Measurements from ENCODE around the gene MYLK2. TPM values are rescaled to one million over a fixed set of nuclear protein-coding genes. Genes with fewer than 3 reads are reported as not detected.

Gene MYLK2
- total and polyA plus RNA-seq, 2 donors (not counting 1 experiment from before 2014, with no cell fraction given) = under 0.01 TPM; not detected in 1

DNA sequence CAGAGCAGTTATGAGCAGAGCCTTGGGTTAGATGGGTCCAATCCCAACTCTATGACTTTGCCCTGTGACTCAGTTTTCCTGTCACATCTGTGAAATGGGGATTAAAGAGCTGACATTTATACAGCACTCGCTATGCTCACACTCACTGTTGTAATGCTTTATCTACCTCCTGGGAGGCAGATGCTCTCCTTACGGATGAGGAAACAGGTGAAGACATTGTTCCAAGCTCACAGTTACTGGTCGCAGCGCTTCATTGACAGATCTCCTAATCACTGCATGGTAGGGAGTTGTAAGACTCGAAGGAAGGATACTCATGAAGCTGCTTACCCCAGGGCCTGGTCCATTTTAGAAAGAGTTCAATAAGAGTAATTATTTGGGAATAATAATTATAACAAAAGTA is 2.9 kb upstream of the MYLK2 start:
- no peak overlapping the region for H3K4me2 ChIP-seq (ENCODE audit: extremely low read depth, insufficient read depth, low read length)
- no peaks in the 10 kb centered on the region for H3K9me3 ChIP-seq (ENCODE audit: control insufficient read depth, insufficient read depth, low read depth, low read length)
- H3K36me3 ChIP-seq (ENCODE audit: control insufficient read depth, insufficient read depth, low read length) = no peaks in the 10 kb centered on the region
- no peaks in the 10 kb centered on the region for H3K79me2 ChIP-seq (ENCODE audit: control insufficient read depth, insufficient read depth, low read length)
- no peak for TF ChIP-seq EZH2 (IDR thresholded peaks at IDR 0.05; ENCODE audit: low read length, missing control alignments)
- TF ChIP-seq, protein P1, sequence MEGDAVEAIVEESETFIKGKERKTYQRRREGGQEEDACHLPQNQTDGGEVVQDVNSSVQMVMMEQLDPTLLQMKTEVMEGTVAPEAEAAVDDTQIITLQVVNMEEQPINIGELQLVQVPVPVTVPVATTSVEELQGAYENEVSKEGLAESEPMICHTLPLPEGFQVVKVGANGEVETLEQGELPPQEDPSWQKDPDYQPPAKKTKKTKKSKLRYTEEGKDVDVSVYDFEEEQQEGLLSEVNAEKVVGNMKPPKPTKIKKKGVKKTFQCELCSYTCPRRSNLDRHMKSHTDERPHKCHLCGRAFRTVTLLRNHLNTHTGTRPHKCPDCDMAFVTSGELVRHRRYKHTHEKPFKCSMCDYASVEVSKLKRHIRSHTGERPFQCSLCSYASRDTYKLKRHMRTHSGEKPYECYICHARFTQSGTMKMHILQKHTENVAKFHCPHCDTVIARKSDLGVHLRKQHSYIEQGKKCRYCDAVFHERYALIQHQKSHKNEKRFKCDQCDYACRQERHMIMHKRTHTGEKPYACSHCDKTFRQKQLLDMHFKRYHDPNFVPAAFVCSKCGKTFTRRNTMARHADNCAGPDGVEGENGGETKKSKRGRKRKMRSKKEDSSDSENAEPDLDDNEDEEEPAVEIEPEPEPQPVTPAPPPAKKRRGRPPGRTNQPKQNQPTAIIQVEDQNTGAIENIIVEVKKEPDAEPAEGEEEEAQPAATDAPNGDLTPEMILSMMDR (conservative IDR thresholded peaks at IDR 0.05 in 1 of 2, IDR thresholded peaks at IDR 0.05 in 1 of 2; ENCODE audit: low read depth in 1 of 2, low read length in 2 of 2) = no peak
- no peaks in the 10 kb centered on the region for H3K27me3 ChIP-seq (ENCODE audit: control insufficient read depth, insufficient read depth, low read length)
- H3K9ac ChIP-seq (ENCODE audit: insufficient read depth, low read length) = no peak overlapping the region
- DNase-seq (ENCODE audit: low read depth in 2 of 2) = no peak
- no peak overlapping the region for H2AFZ ChIP-seq (ENCODE audit: low read length)
- H3K4me1 ChIP-seq (ENCODE audit: control insufficient read depth, extremely low read depth, insufficient read depth, low read length) = peaks cover 11% of the 10 kb centered on the region
- H3K27ac ChIP-seq (ENCODE audit: insufficient read depth, low read length) = no peak overlapping the region
- no peaks in the 10 kb centered on the region for H4K20me1 ChIP-seq (ENCODE audit: control insufficient read depth, extremely low read depth, insufficient read depth, low read length)
- no peak overlapping the region for H3K4me3 ChIP-seq (replicated peaks in 1 of 4; ENCODE audit: control extremely low read depth in 1 of 4, insufficient read depth in 1 of 4, low read depth in 3 of 4, low read length in 4 of 4)

GRCh38 chr20:31817461-31817860 is 1.7 kb upstream of the MYLK2 start:
- Histone ChIP-seq H3K4me3 (replicated peaks in 1 of 4; ENCODE audit: control extremely low read depth in 1 of 4, insufficient read depth in 1 of 4, low read depth in 3 of 4, low read length in 4 of 4) (no peak overlapping the region), H3K27me3 (ENCODE audit: control insufficient read depth, insufficient read depth, low read length) (no peaks in the 10 kb centered on the region), H3K79me2 (ENCODE audit: control insufficient read depth, insufficient read depth, low read length) (no peaks in the 10 kb centered on the region), H3K4me1 (ENCODE audit: control insufficient read depth, extremely low read depth, insufficient read depth, low read length) (peaks cover 2% of the 10 kb centered on the region), H3K4me2 (ENCODE audit: extremely low read depth, insufficient read depth, low read length) (no peak overlapping the region), H3K9me3 (ENCODE audit: control insufficient read depth, insufficient read depth, low read depth, low read length) (no peaks in the 10 kb centered on the region), H4K20me1 (ENCODE audit: control insufficient read depth, extremely low read depth, insufficient read depth, low read length) (no peaks in the 10 kb centered on the region), H3K36me3 (ENCODE audit: control insufficient read depth, insufficient read depth, low read length) (no peaks in the 10 kb centered on the region), H2AFZ (ENCODE audit: low read length) (no peak overlapping the region), H3K9ac (ENCODE audit: insufficient read depth, low read length) (no peak overlapping the region), H3K27ac (ENCODE audit: insufficient read depth, low read length) (no peak overlapping the region)
- no peak for TF ChIP-seq EZH2 (IDR thresholded peaks at IDR 0.05; ENCODE audit: low read length, missing control alignments)
- TF ChIP-seq, protein P1 (conservative IDR thresholded peaks at IDR 0.05 in 1 of 2, IDR thresholded peaks at IDR 0.05 in 1 of 2; ENCODE audit: low read depth in 1 of 2, low read length in 2 of 2) = no peak
- no peak for DNase-seq (ENCODE audit: low read depth in 2 of 2)

GRCh38 chr20:31818376-31818908 is 714 bp upstream of the MYLK2 start:
- no peak overlapping the region for H3K9ac ChIP-seq (ENCODE audit: insufficient read depth, low read length)
- H3K79me2 ChIP-seq (ENCODE audit: control insufficient read depth, insufficient read depth, low read length) = no peaks in the 10 kb centered on the region
- H3K27me3 ChIP-seq (ENCODE audit: control insufficient read depth, insufficient read depth, low read length) = no peaks in the 10 kb centered on the region
- no peaks in the 10 kb centered on the region for H3K36me3 ChIP-seq (ENCODE audit: control insufficient read depth, insufficient read depth, low read length)
- H2AFZ ChIP-seq (ENCODE audit: low read length) = no peak overlapping the region
- H3K4me1 ChIP-seq (ENCODE audit: control insufficient read depth, extremely low read depth, insufficient read depth, low read length) = peaks cover 2% of the 10 kb centered on the region
- no peak overlapping the region for H3K4me2 ChIP-seq (ENCODE audit: extremely low read depth, insufficient read depth, low read length)
- H3K9me3 ChIP-seq (ENCODE audit: control insufficient read depth, insufficient read depth, low read depth, low read length) = no peaks in the 10 kb centered on the region
- no peak for DNase-seq (ENCODE audit: low read depth in 2 of 2)
- TF ChIP-seq, protein P1 (conservative IDR thresholded peaks at IDR 0.05 in 1 of 2, IDR thresholded peaks at IDR 0.05 in 1 of 2; ENCODE audit: low read depth in 1 of 2, low read length in 2 of 2) = no peak
- no peak for TF ChIP-seq EZH2 (IDR thresholded peaks at IDR 0.05; ENCODE audit: low read length, missing control alignments)
- no peaks in the 10 kb centered on the region for H4K20me1 ChIP-seq (ENCODE audit: control insufficient read depth, extremely low read depth, insufficient read depth, low read length)
- H3K27ac ChIP-seq (ENCODE audit: insufficient read depth, low read length) = no peak overlapping the region
- no peak overlapping the region for H3K4me3 ChIP-seq (replicated peaks in 1 of 4; ENCODE audit: control extremely low read depth in 1 of 4, insufficient read depth in 1 of 4, low read depth in 3 of 4, low read length in 4 of 4)
